ENCODE measurements around the gene ARHGAP40. TPM values are rescaled to one million over a fixed set of nuclear protein-coding genes. Genes with fewer than 3 reads are reported as not detected.

Gene ARHGAP40
- total and polyA plus RNA-seq, 2 of the 13 experiments (the other 11 are each of a cell fraction or from before 2014, with no cell fraction given): 0.75 to 2.1 TPM

GRCh38 chr20:38667417-38667956 is 65.9 kb downstream of the ARHGAP40 start (continued):
- 0 out of 2 replicates have a peak, but pooled peaks have one; percentile 22 for TF ChIP-seq ZBTB49 (CRISPR knock-in tag; IDR thresholded peaks at IDR 0.05; ENCODE audit: borderline replicate concordance)
- no peak for TF ChIP-seq ZNF782 (CRISPR knock-in tag; IDR thresholded peaks at IDR 0.05; ENCODE audit: borderline replicate concordance)
- no peak for TF ChIP-seq MTF1 (CRISPR knock-in tag; IDR thresholded peaks at IDR 0.05)
- TF ChIP-seq NFATC3 (CRISPR knock-in tag; IDR thresholded peaks at IDR 0.05): no peak
- TF ChIP-seq POGK (CRISPR knock-in tag; conservative IDR thresholded peaks at IDR 0.05): no peak
- 0 out of 2 replicates have a peak, but pooled peaks have one; percentile 49 for TF ChIP-seq YEATS2 (CRISPR knock-in tag; IDR thresholded peaks at IDR 0.05; ENCODE audit: borderline replicate concordance)
- TF ChIP-seq TFE3 (CRISPR knock-in tag; IDR thresholded peaks at IDR 0.05): peak; percentile 83
- TF ChIP-seq ATF7 (IDR thresholded peaks at IDR 0.05): no peak
- TF ChIP-seq ATF7 (CRISPR knock-in tag; IDR thresholded peaks at IDR 0.05): no peak; the same call in 1 of the 2 replicates
- no peak for TF ChIP-seq AGO2 (optimal IDR thresholded peaks at IDR 0.05; ENCODE audit: low read depth, low read length)
- peak; percentile 88 for TF ChIP-seq ELF3 (CRISPR knock-in tag; IDR thresholded peaks at IDR 0.05)
- TF ChIP-seq SRSF1 (optimal IDR thresholded peaks at IDR 0.05; ENCODE audit: low read depth, low read length): no peak
- TF ChIP-seq HINFP (CRISPR knock-in tag; IDR thresholded peaks at IDR 0.05; ENCODE audit: low read depth): no peak
- no peak for TF ChIP-seq DR1 (CRISPR knock-in tag; IDR thresholded peaks at IDR 0.05)
- no peak for TF ChIP-seq MTF2 (CRISPR knock-in tag; IDR thresholded peaks at IDR 0.05; ENCODE audit: borderline replicate concordance)
- no peak for TF ChIP-seq RELA (CRISPR knock-in tag; IDR thresholded peaks at IDR 0.05)
- no peak for TF ChIP-seq SIN3A (IDR thresholded peaks at IDR 0.05; ENCODE audit: borderline replicate concordance, low read depth, low read length)
- TF ChIP-seq RAD21 (CRISPR knock-in tag; IDR thresholded peaks at IDR 0.05): no peak
- TF ChIP-seq NFRKB (IDR thresholded peaks at IDR 0.05): no peak
- TF ChIP-seq ATAD3A (CRISPR knock-in tag; IDR thresholded peaks at IDR 0.05): no peak
- no peak for TF ChIP-seq EEA1 (CRISPR knock-in tag; IDR thresholded peaks at IDR 0.05; ENCODE audit: borderline replicate concordance)
- TF ChIP-seq DNMT3B (CRISPR knock-in tag; conservative IDR thresholded peaks at IDR 0.05): no peak
- no peak for TF ChIP-seq ZNF383 (CRISPR knock-in tag; IDR thresholded peaks at IDR 0.05; ENCODE audit: borderline replicate concordance)
- TF ChIP-seq, protein P1, sequence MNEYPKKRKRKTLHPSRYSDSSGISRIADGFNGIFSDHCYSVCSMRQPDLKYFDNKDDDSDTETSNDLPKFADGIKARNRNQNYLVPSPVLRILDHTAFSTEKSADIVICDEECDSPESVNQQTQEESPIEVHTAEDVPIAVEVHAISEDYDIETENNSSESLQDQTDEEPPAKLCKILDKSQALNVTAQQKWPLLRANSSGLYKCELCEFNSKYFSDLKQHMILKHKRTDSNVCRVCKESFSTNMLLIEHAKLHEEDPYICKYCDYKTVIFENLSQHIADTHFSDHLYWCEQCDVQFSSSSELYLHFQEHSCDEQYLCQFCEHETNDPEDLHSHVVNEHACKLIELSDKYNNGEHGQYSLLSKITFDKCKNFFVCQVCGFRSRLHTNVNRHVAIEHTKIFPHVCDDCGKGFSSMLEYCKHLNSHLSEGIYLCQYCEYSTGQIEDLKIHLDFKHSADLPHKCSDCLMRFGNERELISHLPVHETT (CRISPR knock-in tag; conservative IDR thresholded peaks at IDR 0.05): no peak
